Cardiac muscle cell (in vitro differentiated cells and primary cell): Measurements from ENCODE around the gene MRPS27. TPM values are rescaled to one million over a fixed set of nuclear protein-coding genes. Genes with fewer than 3 reads are reported as not detected.

Experiments used
- DNase-seq, 2 donors: peaks; one replicate each; pipeline versions ENCODE4 v3.0.0 to v3.0.0-alpha.2; 2010 to 2017; ENCODE audit warnings: low read depth in 1 of 2, low spot score in 1 of 2
- H3K27ac ChIP-seq: fragments of 200-600 bp; sonication (generic); 2 replicates; pipeline ENCODE4 v1.5.1; 2016
- H3K27me3 ChIP-seq: fragments of 200-600 bp; sonication (generic); 2 replicates; pipeline ENCODE4 v1.6.0; 2016; ENCODE audit warnings: control low read depth
- H3K36me3 ChIP-seq: fragments of 200-600 bp; sonication (generic); 2 replicates; pipeline ENCODE4 v1.5.1; 2016; ENCODE audit warnings: control low read depth
- H3K4me1 ChIP-seq: fragments of 200-600 bp; sonication (generic); 2 replicates; pipeline ENCODE4 v1.8.1; 2017; ENCODE audit warnings: low read depth, mild to moderate bottlenecking, mixed run types
- H3K4me3 ChIP-seq: fragments of 200-600 bp; sonication (generic); 2 replicates; pipeline ENCODE4 v1.5.1; 2016; ENCODE audit warnings: mild to moderate bottlenecking
- H3K9me3 ChIP-seq: fragments of 200-600 bp; sonication (generic); 2 replicates; pipeline ENCODE4 v1.5.1; 2017; ENCODE audit warnings: low read depth, mild to moderate bottlenecking, control low read depth
- polyA plus RNA-seq: library from polyadenylated mRNA; unstranded; fragments of >200 nt; fragmentation: Nextera tagmentation; extraction: Ambion mirVana; gene quantifications from 2 replicates; pipeline ENCODE4 v1.2.1, GENCODE V29; 2016
- total RNA-seq: library from RNA; depleted of rRNA; stranded (reverse); fragments of >200 nt; gene quantifications from 2 replicates; pipeline ENCODE4 v1.2.3, GENCODE V29; 2016
- TF ChIP-seq, protein P1 (sequence below): IDR thresholded peaks from 2 replicates; pipeline ENCODE4 v1.5.1; 2012; ENCODE audit warnings: low read depth, mild to moderate bottlenecking, low read length

Gene MRPS27
- total and polyA plus RNA-seq, 2 experiments from 2014 or later, result 58.1 to 64.1 TPM

DNA sequence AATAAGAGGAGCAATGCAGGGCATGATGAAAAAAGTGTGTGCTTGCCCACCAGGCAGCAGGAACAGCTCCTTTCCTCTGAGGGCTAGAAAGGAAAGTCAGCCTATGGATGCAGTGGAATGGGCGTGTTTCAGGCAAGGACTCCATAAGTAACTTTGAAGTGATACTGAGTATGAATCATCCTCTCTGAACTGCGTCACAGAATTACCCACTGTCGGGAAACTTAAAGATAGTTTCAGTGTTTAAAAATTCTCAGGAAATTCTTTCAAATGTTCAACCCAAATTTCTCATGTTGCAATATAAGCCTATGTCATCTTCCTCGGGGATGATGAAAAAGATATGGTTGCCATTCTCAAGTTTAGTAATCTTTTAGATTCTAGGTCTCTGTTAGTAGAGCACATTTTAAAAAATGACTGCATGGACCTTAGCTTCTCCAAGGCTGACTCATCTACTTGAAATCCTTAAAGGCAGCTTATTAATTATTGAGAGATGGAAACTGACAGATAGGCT is 27.8 kb upstream of the MRPS27 start:
- H3K4me1 ChIP-seq, result no peaks in the 10 kb centered on the region
- no peaks in the 10 kb centered on the region for H3K27me3 ChIP-seq
- DNase-seq, result peak in 1 of 2 donors; percentile 95
- no peak overlapping the region for H3K4me3 ChIP-seq
- TF ChIP-seq, protein P1, sequence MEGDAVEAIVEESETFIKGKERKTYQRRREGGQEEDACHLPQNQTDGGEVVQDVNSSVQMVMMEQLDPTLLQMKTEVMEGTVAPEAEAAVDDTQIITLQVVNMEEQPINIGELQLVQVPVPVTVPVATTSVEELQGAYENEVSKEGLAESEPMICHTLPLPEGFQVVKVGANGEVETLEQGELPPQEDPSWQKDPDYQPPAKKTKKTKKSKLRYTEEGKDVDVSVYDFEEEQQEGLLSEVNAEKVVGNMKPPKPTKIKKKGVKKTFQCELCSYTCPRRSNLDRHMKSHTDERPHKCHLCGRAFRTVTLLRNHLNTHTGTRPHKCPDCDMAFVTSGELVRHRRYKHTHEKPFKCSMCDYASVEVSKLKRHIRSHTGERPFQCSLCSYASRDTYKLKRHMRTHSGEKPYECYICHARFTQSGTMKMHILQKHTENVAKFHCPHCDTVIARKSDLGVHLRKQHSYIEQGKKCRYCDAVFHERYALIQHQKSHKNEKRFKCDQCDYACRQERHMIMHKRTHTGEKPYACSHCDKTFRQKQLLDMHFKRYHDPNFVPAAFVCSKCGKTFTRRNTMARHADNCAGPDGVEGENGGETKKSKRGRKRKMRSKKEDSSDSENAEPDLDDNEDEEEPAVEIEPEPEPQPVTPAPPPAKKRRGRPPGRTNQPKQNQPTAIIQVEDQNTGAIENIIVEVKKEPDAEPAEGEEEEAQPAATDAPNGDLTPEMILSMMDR, result no peak
- peaks cover 8% of the 10 kb centered on the region for H3K36me3 ChIP-seq
- H3K27ac ChIP-seq, result no peak overlapping the region
- H3K9me3 ChIP-seq, result no peaks in the 10 kb centered on the region

DNA sequence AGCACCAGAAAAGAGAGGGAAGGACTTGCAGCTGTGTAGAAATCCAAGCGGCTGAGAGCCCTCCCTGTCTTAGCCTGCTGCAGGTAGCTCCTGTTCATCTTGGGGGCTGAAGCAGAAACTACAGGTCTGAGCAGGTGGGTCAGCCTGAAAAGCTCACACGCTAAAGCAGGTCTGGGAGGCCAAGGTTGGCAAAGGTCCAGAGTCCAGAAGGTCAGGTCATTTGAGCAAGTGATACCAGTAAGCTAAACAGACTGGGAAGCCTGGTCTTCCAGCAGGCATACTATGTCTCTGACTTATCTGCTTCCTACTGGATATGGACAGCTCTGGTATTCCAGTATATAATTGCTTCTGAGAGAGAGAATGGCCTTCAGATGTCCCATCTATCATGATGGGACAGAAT is 26.4 kb upstream of the MRPS27 start:
- Histone ChIP-seq H3K36me3 (peaks cover 8% of the 10 kb centered on the region), H3K9me3 (no peaks in the 10 kb centered on the region), H3K27me3 (no peaks in the 10 kb centered on the region), H3K27ac (no peak overlapping the region), H3K4me3 (no peak overlapping the region), H3K4me1 (no peaks in the 10 kb centered on the region)
- DNase-seq, result no peak
- TF ChIP-seq, protein P1, result no peak

- no peak for DNase-seq
- H3K27me3 ChIP-seq, result no peaks in the 10 kb centered on the region
- TF ChIP-seq, protein P1, result no peak
- H3K4me3 ChIP-seq, result no peak overlapping the region
- H3K9me3 ChIP-seq, result no peaks in the 10 kb centered on the region
- H3K4me1 ChIP-seq, result no peaks in the 10 kb centered on the region
- peaks cover 18% of the 10 kb centered on the region for H3K36me3 ChIP-seq
- no peak overlapping the region for H3K27ac ChIP-seq
Measured at GRCh38 chr5:72338689-72339209, 18.7 kb upstream of the MRPS27 start.

DNA sequence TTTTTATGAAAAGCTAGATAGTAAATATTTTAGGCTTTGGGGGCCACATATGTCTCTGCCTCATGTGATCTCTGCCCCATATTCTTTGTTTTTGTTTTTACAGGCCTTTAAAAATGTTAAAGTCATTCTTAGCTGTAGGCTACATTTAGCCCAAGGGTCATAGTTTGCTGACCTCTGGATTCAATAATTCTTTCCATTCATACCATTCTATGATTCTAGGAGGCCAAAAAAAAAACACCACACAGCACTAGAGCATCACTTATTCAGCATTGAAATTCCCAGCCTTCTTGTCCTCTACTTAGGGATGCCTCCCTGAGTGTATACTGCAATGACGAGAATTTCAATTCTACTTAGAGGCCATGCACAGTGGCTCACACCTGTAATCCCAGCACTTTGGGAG is 17.1 kb upstream of the MRPS27 start:
- DNase-seq, result no peak
- H3K9me3 ChIP-seq, result no peaks in the 10 kb centered on the region
- H3K4me3 ChIP-seq, result no peak overlapping the region
- peaks cover 13% of the 10 kb centered on the region for H3K36me3 ChIP-seq
- no peaks in the 10 kb centered on the region for H3K4me1 ChIP-seq
- TF ChIP-seq, protein P1, result no peak
- no peaks in the 10 kb centered on the region for H3K27me3 ChIP-seq
- no peak overlapping the region for H3K27ac ChIP-seq

DNA sequence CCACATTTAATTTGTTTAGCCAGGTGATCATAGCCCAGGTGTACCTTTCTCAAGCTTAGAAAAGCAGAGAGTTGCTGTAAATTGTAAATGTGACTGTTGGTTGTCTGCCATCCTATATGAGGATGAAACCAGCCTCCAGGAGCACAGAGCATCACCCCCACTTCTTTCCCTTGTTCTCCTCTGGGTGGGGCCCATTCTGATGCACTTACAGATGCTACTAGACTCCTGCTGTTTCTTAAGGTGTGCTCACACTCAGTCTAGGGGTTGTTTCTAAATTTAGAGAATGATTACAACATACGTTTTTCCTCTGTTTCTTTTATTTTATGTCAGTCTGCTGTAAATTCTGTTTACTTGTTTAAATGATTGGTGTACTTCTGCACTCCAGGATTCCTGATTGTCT is 10.7 kb upstream of the MRPS27 start:
- no peak for DNase-seq
- H3K4me3 ChIP-seq, result no peak overlapping the region
- H3K27me3 ChIP-seq, result no peaks in the 10 kb centered on the region
- no peaks in the 10 kb centered on the region for H3K9me3 ChIP-seq
- H3K4me1 ChIP-seq, result no peaks in the 10 kb centered on the region
- TF ChIP-seq, protein P1, result no peak
- H3K27ac ChIP-seq, result no peak overlapping the region
- peaks cover 28% of the 10 kb centered on the region for H3K36me3 ChIP-seq
